Endothelial cell (in vitro differentiated cells): Measurements from ENCODE around the gene USE1. TPM values are rescaled to one million over a fixed set of nuclear protein-coding genes. Genes with fewer than 3 reads are reported as not detected.

Source experiments
- DNase-seq: peaks from one replicate; pipeline ENCODE4 v3.0.0; 2021; ENCODE audit warnings: low spot score
- H3K27ac Mint-ChIP-seq: one replicate; pipeline ENCODE4 v1.8.0; 2021; ENCODE audit warnings: mixed read lengths, inconsistent platforms; ENCODE audit not compliant: unreplicated experiment
- H3K27me3 Mint-ChIP-seq: one replicate; pipeline ENCODE4 v1.8.0; 2021; ENCODE audit warnings: mild to moderate bottlenecking, moderate library complexity, mixed read lengths, inconsistent platforms; ENCODE audit not compliant: unreplicated experiment
- H3K36me3 Mint-ChIP-seq: one replicate; pipeline ENCODE4 v1.8.0; 2021; ENCODE audit warnings: mild to moderate bottlenecking, low read depth, mixed read lengths, inconsistent platforms; ENCODE audit not compliant: unreplicated experiment
- H3K4me1 Mint-ChIP-seq: one replicate; pipeline ENCODE4 v1.8.0; 2021; ENCODE audit warnings: mild to moderate bottlenecking, mixed read lengths, inconsistent platforms; ENCODE audit not compliant: unreplicated experiment
- H3K4me3 Mint-ChIP-seq: one replicate; pipeline ENCODE4 v1.8.0; 2021; ENCODE audit warnings: mild to moderate bottlenecking, mixed read lengths, inconsistent platforms; ENCODE audit not compliant: unreplicated experiment
- H3K9me3 Mint-ChIP-seq: one replicate; pipeline ENCODE4 v1.8.0; 2021; ENCODE audit warnings: mixed read lengths, inconsistent platforms; ENCODE audit not compliant: unreplicated experiment
- CTCF ChIP-seq: fragments of 200-600 bp; sonication (generic); IDR thresholded peaks from one replicate; pipeline ENCODE4 v1.5.0; 2021; ENCODE audit warnings: antibody characterized with exemption; ENCODE audit not compliant: unreplicated experiment
- total RNA-seq: library from RNA; stranded (reverse); fragmentation: NEBNext Ultra II Directional; extraction: Animal tissue kit (Norgen Biotek cat#: 25700); gene quantifications from one replicate; pipeline ENCODE4 v1.2.1, GENCODE V29; 2021; ENCODE audit not compliant: unreplicated experiment

The USE1 gene
- total RNA-seq, 1 donor from 2014 or later, result 13.0 TPM

- Mint-ChIP-seq H3K4me3 (no peak overlapping the region), H3K27me3 (peaks cover 8% of the 10 kb centered on the region), H3K36me3 (peaks cover 38% of the 10 kb centered on the region), H3K4me1 (no peaks in the 10 kb centered on the region), H3K27ac (no peak overlapping the region), H3K9me3 (no peaks in the 10 kb centered on the region)
- TF ChIP-seq CTCF, result no peak
- no peak for DNase-seq
Observed at GRCh38 chr19:17202713-17203112, 12.4 kb upstream of the USE1 start.

- H3K4me3 Mint-ChIP-seq, result no peak overlapping the region
- peaks cover 37% of the 10 kb centered on the region for H3K36me3 Mint-ChIP-seq
- no peaks in the 10 kb centered on the region for H3K9me3 Mint-ChIP-seq
- H3K4me1 Mint-ChIP-seq, result no peaks in the 10 kb centered on the region
- peaks cover 8% of the 10 kb centered on the region for H3K27me3 Mint-ChIP-seq
- peak; percentile 66 for DNase-seq
- no peak overlapping the region for H3K27ac Mint-ChIP-seq
- peak; percentile 61 for TF ChIP-seq CTCF
Observed at GRCh38 chr19:17205237-17206140, 9.7 kb upstream of the USE1 start.

- no peak for DNase-seq
- TF ChIP-seq CTCF, result no peak
- H3K9me3 Mint-ChIP-seq, result no peaks in the 10 kb centered on the region
- no peaks in the 10 kb centered on the region for H3K4me1 Mint-ChIP-seq
- peaks cover 7% of the 10 kb centered on the region for H3K27me3 Mint-ChIP-seq
- peak overlapping the region; percentile 72 for H3K4me3 Mint-ChIP-seq
- H3K27ac Mint-ChIP-seq, result no peak overlapping the region
- peaks cover 26% of the 10 kb centered on the region for H3K36me3 Mint-ChIP-seq
Observed at GRCh38 chr19:17206736-17207581, 8.2 kb upstream of the USE1 start.

- peak; percentile 58 for DNase-seq
- Mint-ChIP-seq H3K36me3 (peaks cover 23% of the 10 kb centered on the region), H3K27ac (no peak overlapping the region), H3K4me3 (no peak overlapping the region), H3K4me1 (peaks cover 1% of the 10 kb centered on the region), H3K9me3 (no peaks in the 10 kb centered on the region), H3K27me3 (peaks cover 7% of the 10 kb centered on the region)
- no peak for TF ChIP-seq CTCF
Observed at GRCh38 chr19:17209126-17210036, 5.8 kb upstream of the USE1 start.
